DMS79 treated with DMSO at 0.1 percent for 48 hours (cell line): ENCODE measurements around the gene MYMK.
"Not testable (repeated sequence)": the region's sequence is repeated elsewhere in the genome, so short reads cannot be mapped to it uniquely, and the experiment has no call there.

Experiments used
- DNase-seq: peaks from one replicate; lab custom pipeline; 2025; lab: John Stamatoyannopoulos, UW

MYMK gene, protein sequence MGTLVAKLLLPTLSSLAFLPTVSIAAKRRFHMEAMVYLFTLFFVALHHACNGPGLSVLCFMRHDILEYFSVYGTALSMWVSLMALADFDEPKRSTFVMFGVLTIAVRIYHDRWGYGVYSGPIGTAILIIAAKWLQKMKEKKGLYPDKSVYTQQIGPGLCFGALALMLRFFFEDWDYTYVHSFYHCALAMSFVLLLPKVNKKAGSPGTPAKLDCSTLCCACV

GRCh38 chr9:133524679-133525228 lies at the start of gene MYMK:
Gene MYMK (minus strand): TSS chr9:133524959. CDS start chr9:133524844, 115 bp downstream.
- no peak for DNase-seq

- DNase-seq, result no peak
Measured at GRCh38 chr9:133573791-133574515, 49.2 kb upstream of the MYMK start.

GRCh38 chr9:133572821-133573361 lies 48.1 kb upstream of the MYMK start:
- DNase-seq, result peak; percentile 81

- DNase-seq, result no peak
Measured at GRCh38 chr9:133571896-133572595, 47.3 kb upstream of the MYMK start.

- DNase-seq, result no peak
Measured at GRCh38 chr9:133571391-133571890, 46.7 kb upstream of the MYMK start.

- DNase-seq, result no peak
Measured at GRCh38 chr9:133570691-133571080, 45.9 kb upstream of the MYMK start.

- peak; percentile 18 for DNase-seq
Measured at GRCh38 chr9:133569891-133570690, 45.3 kb upstream of the MYMK start.

DNA sequence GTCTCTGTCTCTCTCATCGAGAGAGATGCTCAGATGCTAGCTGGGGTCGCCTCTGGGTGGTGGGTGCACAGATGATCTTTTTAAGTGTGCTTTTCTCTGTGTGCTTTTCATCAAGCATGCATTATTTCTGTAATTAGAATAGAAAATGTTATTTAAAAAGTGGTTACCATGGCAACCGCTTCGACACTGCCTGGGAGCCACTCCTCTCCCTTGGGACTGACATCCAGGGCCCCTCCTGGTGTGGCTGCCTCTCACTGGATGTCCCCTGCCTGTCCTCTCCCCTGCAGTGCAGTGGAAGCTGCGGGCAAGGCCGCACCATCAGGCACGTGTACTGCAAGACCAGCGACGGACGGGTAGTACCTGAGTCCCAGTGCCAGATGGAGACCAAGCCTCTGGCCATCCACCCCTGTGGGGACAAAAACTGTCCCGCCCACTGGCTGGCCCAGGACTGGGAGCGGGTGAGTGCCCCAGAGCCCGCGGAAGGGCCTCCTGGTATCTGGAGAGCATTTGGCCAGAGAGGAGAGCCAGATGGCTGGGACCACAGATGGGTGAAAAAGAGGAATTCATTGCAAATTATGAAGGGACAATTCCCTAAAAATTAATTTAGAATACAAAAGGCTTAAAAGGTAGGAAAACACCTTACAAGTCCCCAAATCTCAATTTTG lies 44.5 kb upstream of the MYMK start:
- DNase-seq, result no peak

- no peak for DNase-seq
Measured at GRCh38 chr9:133568186-133568585, 43.4 kb upstream of the MYMK start.

- DNase-seq, result no peak
Measured at GRCh38 chr9:133566817-133567216, 42.1 kb upstream of the MYMK start.

- DNase-seq, result no peak
Measured at GRCh38 chr9:133566382-133566781, 41.6 kb upstream of the MYMK start.

DNA sequence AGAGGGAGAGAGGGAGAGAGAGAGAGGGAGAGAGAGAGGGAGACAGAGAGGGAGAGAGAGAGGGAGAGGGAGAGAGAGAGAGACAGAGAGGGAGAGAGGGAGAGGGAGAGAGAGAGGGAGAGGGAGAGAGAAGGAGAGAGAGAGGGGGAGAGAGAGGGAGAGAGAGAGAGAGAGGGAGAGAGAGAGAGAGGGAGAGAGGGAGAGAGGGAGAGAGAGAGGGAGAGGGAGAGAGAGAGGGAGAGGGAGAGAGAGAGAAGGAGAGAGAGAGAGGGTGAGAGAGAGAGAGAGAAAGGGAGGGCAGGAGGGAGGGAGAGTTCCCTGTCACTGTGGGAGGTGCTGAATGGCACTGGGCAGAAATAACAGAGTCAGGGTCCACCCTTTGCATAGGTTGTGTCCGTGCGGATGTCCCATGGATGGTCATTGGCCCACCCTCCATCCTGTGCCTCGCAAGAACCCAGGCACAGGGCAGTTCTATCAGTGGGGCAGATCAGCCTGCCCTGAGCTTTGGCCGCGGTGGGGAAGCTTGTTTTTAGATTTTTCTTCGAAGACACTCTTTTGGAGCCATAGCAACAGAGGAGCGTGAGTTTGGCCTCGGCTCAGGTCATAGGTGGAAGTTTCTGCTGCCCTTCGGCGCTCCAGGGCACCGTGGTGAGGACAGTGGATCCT lies 39.8 kb upstream of the MYMK start:
- no peak for DNase-seq

- not testable (repeated sequence) for DNase-seq
Measured at GRCh38 chr9:133563814-133564213, 39.1 kb upstream of the MYMK start.

DNA sequence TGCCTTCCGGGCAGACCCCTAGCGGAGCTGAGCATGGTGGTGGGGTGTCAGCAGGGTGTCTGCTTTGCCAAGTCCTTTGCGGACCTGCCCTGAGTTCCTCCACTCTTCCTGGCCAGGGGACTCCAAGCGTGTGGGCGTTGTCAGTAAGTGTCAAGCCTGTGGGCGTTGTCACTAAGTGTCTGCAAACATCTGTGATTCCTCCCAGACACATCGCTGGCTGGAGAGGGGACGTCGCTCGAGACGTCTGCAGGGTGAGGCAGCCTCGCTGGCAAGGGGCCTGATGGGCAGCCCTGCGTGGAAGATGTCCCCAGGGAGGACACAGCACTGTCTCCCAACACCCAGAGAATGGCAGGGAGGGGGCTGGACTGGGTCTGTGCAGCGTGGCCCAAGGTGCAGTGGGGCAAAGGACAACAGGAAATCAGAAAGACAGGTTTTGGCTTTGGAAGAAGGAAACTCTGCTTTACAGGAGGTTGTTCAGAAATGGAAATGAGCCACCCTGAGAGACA lies 38.6 kb upstream of the MYMK start:
- DNase-seq, result no peak

- DNase-seq, result no peak
Measured at GRCh38 chr9:133562611-133563290, 38.0 kb upstream of the MYMK start.

GRCh38 chr9:133561976-133562554 lies 37.3 kb upstream of the MYMK start:
- no peak for DNase-seq

DNA sequence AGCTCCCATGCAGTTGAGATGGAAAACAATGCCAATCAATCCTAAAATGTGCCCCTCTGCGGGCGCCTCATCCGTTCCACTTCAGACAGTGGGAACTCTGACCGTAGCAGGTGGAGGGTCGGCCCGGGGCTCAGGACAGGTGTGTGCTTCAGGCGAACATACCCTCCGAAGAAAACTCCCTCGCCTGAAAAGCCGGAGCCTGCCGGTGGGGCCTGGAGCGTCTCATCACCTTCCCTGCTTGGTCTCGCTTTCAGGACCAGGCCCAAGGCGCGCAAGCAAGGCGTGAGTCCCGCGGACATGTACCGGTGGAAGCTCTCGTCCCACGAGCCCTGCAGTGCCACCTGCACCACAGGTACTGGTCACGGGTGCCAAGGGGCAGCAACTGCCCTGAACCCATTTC lies 36.2 kb upstream of the MYMK start:
- no peak for DNase-seq

DNA sequence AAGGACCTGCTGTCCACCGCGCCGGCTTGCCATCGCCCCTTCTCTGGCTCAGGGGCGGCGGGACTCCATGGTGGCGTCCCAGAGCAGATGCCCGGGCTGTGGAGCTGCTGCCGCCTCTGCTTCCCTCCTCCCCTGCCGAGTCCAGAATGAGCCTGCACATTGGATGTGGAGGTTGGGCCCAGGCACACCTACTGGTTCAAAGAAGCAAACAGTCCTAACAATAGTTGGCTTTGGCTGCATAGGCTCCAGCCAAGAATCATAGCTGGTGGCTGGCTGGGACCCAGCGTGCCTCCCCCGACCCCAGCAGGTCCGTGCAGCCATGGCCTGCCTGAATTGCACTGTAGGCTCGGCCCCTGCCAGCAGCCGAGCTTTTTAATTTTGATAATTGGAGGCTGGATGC lies 35.6 kb upstream of the MYMK start:
- no peak for DNase-seq
